ENCODE results near the gene P3H4.

DNA sequence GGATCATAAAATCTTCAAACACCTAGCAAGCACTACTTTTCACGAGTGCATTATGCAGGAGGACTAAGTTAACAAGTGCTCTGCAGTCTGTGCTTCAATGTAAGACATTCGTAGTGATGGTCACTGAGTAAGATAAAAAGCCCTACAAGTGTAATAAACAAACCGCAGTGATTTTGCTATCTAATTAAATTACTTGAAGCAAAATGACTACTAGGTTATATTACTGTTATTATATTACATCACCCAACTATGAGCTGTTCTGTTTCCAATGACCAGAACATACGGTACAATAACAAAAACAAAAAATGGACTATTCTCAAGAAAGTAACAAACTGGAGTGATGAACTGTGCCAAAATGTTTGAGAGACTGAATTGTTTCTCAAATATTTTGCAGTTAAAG is 37.0 kb upstream of the P3H4 start:
- no peak for TF ChIP-seq POLR2A (IDR thresholded peaks at IDR 0.05; ENCODE audit: low read depth, low read length)
- no peak for TF ChIP-seq POLR2AphosphoS5 (IDR thresholded peaks at IDR 0.05; ENCODE audit: low read depth, low read length)
- TF ChIP-seq TAF1 (IDR thresholded peaks at IDR 0.05; ENCODE audit: borderline replicate concordance, low read depth, low read length) = no peak

Measured in GM12892 (cell line).